GM10847 (cell line): Measurements from ENCODE around the gene CABLES2.

Experiments used
- POLR2A ChIP-seq: IDR thresholded peaks from 2 replicates; pipeline ENCODE4 v1.6.1; 2011; ENCODE audit not compliant: insufficient read length; ENCODE audit errors: extremely low read depth

Gene CABLES2

GRCh38 chr20:62370807-62371587 is 36.1 kb downstream of the CABLES2 start:
- no peak for TF ChIP-seq POLR2A

DNA sequence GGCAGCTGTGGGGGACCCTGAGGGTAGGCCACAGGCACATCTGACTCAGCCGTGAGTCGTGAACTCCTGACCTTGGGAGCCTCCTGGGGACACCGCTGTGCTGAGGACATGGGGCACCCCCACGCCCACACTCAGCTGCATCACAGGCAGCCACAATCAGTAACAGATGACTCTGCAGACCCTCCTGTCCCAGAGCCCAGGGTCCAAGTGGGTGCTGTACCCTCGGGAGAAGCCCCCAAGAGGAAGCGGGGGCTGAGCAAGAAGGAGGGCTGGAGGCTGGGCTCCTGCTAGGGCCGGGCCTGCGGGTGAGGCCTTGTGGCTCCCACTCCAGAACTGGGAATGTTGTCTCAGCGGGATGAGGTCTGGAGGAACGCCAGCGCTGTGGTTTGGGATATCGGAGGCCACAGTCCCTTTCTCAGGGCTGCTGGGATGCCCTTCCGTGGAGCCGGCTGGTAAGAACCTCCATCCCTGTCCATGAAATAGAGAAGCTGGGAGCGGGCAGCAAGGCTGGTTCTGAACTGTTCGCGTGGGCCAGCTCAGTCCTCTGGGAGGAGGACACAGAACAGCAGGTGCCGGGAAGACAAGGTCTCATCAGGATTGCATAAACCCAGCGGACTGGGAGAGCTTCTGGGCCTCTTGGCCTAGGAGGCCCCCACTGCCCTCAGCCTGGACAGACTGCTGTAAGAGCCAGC is 36.8 kb downstream of the CABLES2 start:
- no peak for TF ChIP-seq POLR2A

DNA sequence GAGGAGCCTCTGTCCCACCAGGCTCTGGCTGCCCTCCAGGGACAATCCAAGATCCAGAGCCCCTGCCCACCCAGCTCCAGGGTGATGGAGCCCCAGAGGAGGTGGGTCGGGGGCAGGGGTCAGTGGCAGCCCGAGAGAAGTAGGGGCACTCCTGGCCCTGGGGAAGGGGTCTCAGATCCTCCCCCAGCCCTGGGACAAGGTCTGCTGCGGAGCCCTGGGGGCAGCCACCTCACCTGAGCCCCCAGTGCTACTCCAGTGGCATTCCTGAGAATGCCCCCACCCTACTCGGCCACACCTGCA is 37.3 kb downstream of the CABLES2 start:
- TF ChIP-seq POLR2A: no peak

DNA sequence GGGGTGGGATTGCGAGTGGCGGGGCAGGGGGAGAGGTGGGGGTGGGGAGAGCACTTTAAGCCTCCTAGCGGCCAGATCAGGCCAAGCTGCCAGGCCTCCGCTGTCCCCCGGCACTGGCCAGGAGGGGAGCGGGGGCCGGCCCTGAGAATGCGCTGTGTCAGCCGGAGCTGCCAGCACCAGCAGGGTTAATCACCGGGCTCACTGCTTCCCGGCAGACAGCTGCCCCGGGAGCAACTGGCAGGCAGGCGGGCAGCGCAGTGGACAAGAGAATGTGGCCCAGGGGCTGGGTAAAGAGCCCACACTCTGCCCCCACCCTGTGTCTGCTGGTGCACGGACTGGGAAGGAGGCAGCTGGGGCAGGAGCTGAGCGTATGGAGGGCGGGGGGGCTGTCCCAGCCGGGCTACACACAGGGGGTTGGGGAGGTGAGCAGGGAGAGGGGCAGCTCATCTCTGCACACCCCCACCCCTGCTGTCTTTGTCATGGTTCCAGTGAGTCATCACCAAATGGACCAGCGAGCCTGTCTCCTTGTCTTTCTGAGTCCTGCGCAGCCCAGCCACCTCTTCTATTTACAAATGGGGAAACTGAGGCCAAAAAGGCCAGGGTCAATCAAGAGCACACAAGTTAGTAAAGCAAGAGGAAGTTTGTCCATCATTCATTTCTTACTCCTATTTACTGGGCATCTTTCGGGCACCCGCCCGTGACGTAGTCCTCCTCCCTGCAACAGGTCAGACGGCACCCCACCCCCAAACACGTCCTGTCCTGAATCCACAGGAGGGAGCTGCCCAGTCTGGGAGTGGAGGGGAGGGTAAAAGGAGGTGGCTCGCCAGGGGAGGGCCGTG is 37.9 kb downstream of the CABLES2 start:
- no peak for TF ChIP-seq POLR2A

- TF ChIP-seq POLR2A: no peak
Measured at GRCh38 chr20:62368392-62368975, 38.6 kb downstream of the CABLES2 start.

GRCh38 chr20:62367633-62368391 is 39.3 kb downstream of the CABLES2 start:
- TF ChIP-seq POLR2A: no peak

- no peak for TF ChIP-seq POLR2A
Measured at GRCh38 chr20:62367136-62367632, 39.9 kb downstream of the CABLES2 start, which contains the start of gene LAMA5. TSS of gene LAMA5 (minus strand) at chr20:62367312. CDS start at chr20:62367245, 67 bp downstream.

- no peak for TF ChIP-seq POLR2A
Measured at GRCh38 chr20:62366370-62367135, 40.5 kb downstream of the CABLES2 start.

DNA sequence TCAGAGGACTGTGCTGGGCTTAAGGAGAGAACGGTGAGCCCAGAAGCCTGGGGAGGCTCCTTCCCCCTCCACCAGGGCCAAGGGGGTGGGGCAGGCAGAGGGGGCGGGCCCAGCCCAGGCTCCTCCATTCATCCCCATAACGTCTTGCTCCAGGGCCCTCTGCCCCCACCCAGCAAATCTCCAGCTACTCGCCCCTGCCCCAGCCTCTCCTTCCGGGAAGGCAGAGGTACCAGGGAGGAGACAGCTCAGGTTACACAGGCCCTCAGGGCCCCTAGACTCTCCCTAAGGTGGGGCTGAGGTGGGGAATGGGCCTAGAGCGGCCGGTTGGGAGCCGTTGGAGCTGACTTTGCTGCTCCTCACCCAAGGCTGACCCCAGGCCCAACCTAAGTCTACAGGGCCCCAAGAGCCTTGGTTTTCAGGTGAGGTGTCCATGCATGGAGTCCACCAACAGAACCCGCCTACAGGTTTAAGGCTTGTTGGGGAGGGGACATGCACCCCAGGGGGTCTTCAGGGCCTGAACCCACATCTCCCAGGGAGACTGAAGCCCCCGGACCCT is 41.2 kb downstream of the CABLES2 start:
- TF ChIP-seq POLR2A: no peak

- TF ChIP-seq POLR2A: no peak
Measured at GRCh38 chr20:62364911-62365736, 42.0 kb downstream of the CABLES2 start.

- TF ChIP-seq POLR2A: no peak
Measured at GRCh38 chr20:62363920-62364851, 42.9 kb downstream of the CABLES2 start.
